Measurements from ENCODE around the gene ETS2. TPM values are rescaled to one million over a fixed set of nuclear protein-coding genes. Genes with fewer than 3 reads are reported as not detected.

ETS2 gene
- total and polyA plus RNA-seq, 2 of the 8 experiments (the other 6 are each of a cell fraction or from before 2014, with no cell fraction given), result 11.0 to 45.1 TPM

GRCh38 chr21:38793926-38794713 is 11.6 kb upstream of the ETS2 start:
- Histone ChIP-seq H3K23ac (ENCODE audit: insufficient read length) (no peak overlapping the region), H3K79me2 (ENCODE audit: control insufficient read depth in 1 of 2, insufficient read depth in 2 of 2, low read length in 2 of 2) (no peaks in the 10 kb centered on the region), H4K91ac (replicated peaks; ENCODE audit: insufficient read length, low read length) (no peak overlapping the region), H3K4ac (replicated peaks; ENCODE audit: insufficient read length, low read depth, low read length) (no peak overlapping the region), H3K27me3 (replicated peaks in 1 of 4; ENCODE audit: control insufficient read depth in 3 of 4, extremely low read depth in 1 of 4, insufficient read depth in 3 of 4, low read length in 3 of 4) (peaks cover 0 to 2% (median 0%) of the 10 kb centered on the region in 4 experiments; a peak in 1 of 7 replicates), H2AFZ (ENCODE audit: low read length) (no peak overlapping the region), H3K79me1 (ENCODE audit: low read depth, low read length) (no peaks in the 10 kb centered on the region), H3K18ac (ENCODE audit: extremely low read depth, low read length) (no peak overlapping the region), H3K14ac (ENCODE audit: insufficient read length) (no peak overlapping the region), H3K4me2 (ENCODE audit: insufficient read depth in 1 of 2, low read depth in 2 of 2, low read length in 2 of 2) (no peak overlapping the region), H3K4me3 (ENCODE audit: extremely low read depth in 1 of 4, insufficient read depth in 2 of 4, low read depth in 3 of 4, low read length in 4 of 4) (no peak overlapping the region), H3K27ac (ENCODE audit: low read depth, low read length) (no peak overlapping the region), H3K56ac (replicated peaks; ENCODE audit: insufficient read length, low read depth, low read length) (no peak overlapping the region), H2BK5ac (ENCODE audit: low read depth, low read length) (no peak overlapping the region), H3K36me3 (ENCODE audit: control insufficient read depth in 2 of 4, insufficient read depth in 4 of 4, low read length in 3 of 4) (no peaks in the 10 kb centered on the region), H4K8ac (ENCODE audit: extremely low read depth, insufficient read depth, low read length) (no peak overlapping the region; the same call in 1 of the 2 replicates), H3K9me3 (ENCODE audit: insufficient read depth in 2 of 2, low read depth in 1 of 2, low read length in 1 of 2) (no peaks in the 10 kb centered on the region), H2AK5ac (ENCODE audit: low read depth, low read length) (no peak overlapping the region), H4K20me1 (replicated peaks in 1 of 2; ENCODE audit: control insufficient read depth in 1 of 2, insufficient read depth in 2 of 2, low read length in 2 of 2) (no peaks in the 10 kb centered on the region), H3K23me2 (ENCODE audit: low read depth, low read length) (no peaks in the 10 kb centered on the region), H2BK15ac (ENCODE audit: low read length) (no peak overlapping the region), H2BK120ac (replicated peaks; ENCODE audit: low read depth, low read length) (no peak overlapping the region), H2BK20ac (ENCODE audit: low read length) (no peak overlapping the region), H4K5ac (ENCODE audit: insufficient read length, low read depth, low read length) (no peak overlapping the region), H2BK12ac (ENCODE audit: low read depth, low read length) (no peak overlapping the region), H3K4me1 (replicated peaks in 1 of 4; ENCODE audit: control insufficient read depth in 3 of 4, insufficient read depth in 4 of 4, low read length in 3 of 4) (no peaks in the 10 kb centered on the region; a peak in 1 of 7 replicates), H3K9ac (replicated peaks in 1 of 4; ENCODE audit: extremely low read depth in 1 of 4, low read depth in 3 of 4, low read length in 3 of 4) (no peak overlapping the region)
- FAIRE-seq, result no peak
- ChIA-PET CTCF (ENCODE audit: partially characterized antibody) (interaction anchor here (0.6 kb wide), 1 partner anchor 1145 kb away, joined by 3 read pairs; no protein-coding TSS in a partner anchor), POLR2A (ENCODE audit: partially characterized antibody) (no interaction called here)
- WGBS, 2 experiments (ENCODE audit: extremely low coverage in 1 of 2, insufficient coverage in 1 of 2, insufficient read length in 1 of 2, insufficient replicate concordance in 2 of 2, low coverage in 1 of 2, low lambda C conversion rate in 2 of 2, missing lambda C conversion rate in 1 of 2), result 90% methylated on average over 16 of the region's 16 CpGs; no CpG with 5 or more reads in 1 of the 2 experiments
- no peak for DNase-seq (ENCODE audit: low read depth in 1 of 2, low spot score in 2 of 2)
- TF ChIP-seq CREB1 (IDR thresholded peaks at IDR 0.05) (no peak), YY1 (IDR thresholded peaks at IDR 0.05; ENCODE audit: low read depth, low read length) (no peak), GTF2F1 (IDR thresholded peaks at IDR 0.05; ENCODE audit: borderline replicate concordance, low read depth, low read length) (no peak), SIN3A (conservative IDR thresholded peaks at IDR 0.05 in 1 of 2, IDR thresholded peaks at IDR 0.05 in 1 of 2; ENCODE audit: low read depth in 1 of 2, low read length in 2 of 2) (no peak), MAFK (IDR thresholded peaks at IDR 0.05; ENCODE audit: low read depth, low read length) (no peak), CEBPB (IDR thresholded peaks at IDR 0.05; ENCODE audit: low read depth, low read length) (no peak), TBP (IDR thresholded peaks at IDR 0.05; ENCODE audit: low read depth, low read length) (no peak), SAP30 (IDR thresholded peaks at IDR 0.05; ENCODE audit: insufficient read depth, insufficient replicate concordance, low read length) (no peak), ZNF274 (IDR thresholded peaks at IDR 0.05; ENCODE audit: borderline replicate concordance, extremely low read depth, low read length) (no peak), SIX5 (IDR thresholded peaks at IDR 0.05; ENCODE audit: low read depth, low read length) (no peak), POLR2A (IDR thresholded peaks at IDR 0.05; ENCODE audit: control extremely low read depth in 1 of 2, low read depth in 2 of 2, low read length in 2 of 2) (no peak), CTBP2 (IDR thresholded peaks at IDR 0.05; ENCODE audit: borderline replicate concordance, insufficient read depth, insufficient read length, low read length) (no peak), JUND (IDR thresholded peaks at IDR 0.05; ENCODE audit: low read length) (no peak)
